GM10248 (cell line): ENCODE data around the gene GPATCH2.
A peak's percentile ranks its signal among the peaks of the same experiment; 100 is the strongest.

ENCODE experiments used
- CTCF ChIA-PET: fragments of 300-600 bp; sonication (Branson Sonifier 250); formaldehyde crosslinking; extraction: SDS; loops from one replicate; lab custom pipeline; 2021; ENCODE audit warnings: antibody characterized with exemption; lab: Yijun Ruan, JAX
- POLR2A ChIA-PET: fragments of 350-650 bp; sonication (Branson Sonifier 250); formaldehyde crosslinking; extraction: SDS; loops from one replicate; lab custom pipeline; 2020; ENCODE audit warnings: antibody characterized with exemption; lab: Yijun Ruan, JAX
- DNase-seq: peaks from one replicate; pipeline ENCODE4 v3.0.0; 2012; ENCODE audit errors: extremely low spot score
- CTCF ChIP-seq: IDR thresholded peaks from 2 replicates; pipeline ENCODE4 v1.5.1; 2012; ENCODE audit warnings: mild to moderate bottlenecking, low read depth; ENCODE audit errors: extremely low read depth, missing control alignments, control extremely low read depth

The GPATCH2 gene

GRCh38 chr1:217498209-217498608, 132.7 kb downstream of the GPATCH2 start:
- DNase-seq: no peak
- ChIA-PET CTCF (no interaction called here), POLR2A (no interaction called here)
- no peak for TF ChIP-seq CTCF

GRCh38 chr1:217495249-217495648, 135.6 kb downstream of the GPATCH2 start:
- no peak for TF ChIP-seq CTCF
- POLR2A ChIA-PET: no interaction called here
- CTCF ChIA-PET: interaction anchor here (1.7 kb wide), 1 partner anchor 13 kb away, joined by 5 read pairs; no protein-coding TSS in a partner anchor
- DNase-seq: peak; percentile 32

- no peak for TF ChIP-seq CTCF
- peak; percentile 16 for DNase-seq
- ChIA-PET POLR2A (no interaction called here), CTCF (interaction anchor here (1.7 kb wide), 1 partner anchor 12 kb away, joined by 5 read pairs; no protein-coding TSS in a partner anchor)
Measured at GRCh38 chr1:217494767-217495166, 136.1 kb downstream of the GPATCH2 start.

GRCh38 chr1:217493290-217493689, 137.6 kb downstream of the GPATCH2 start:
- no peak for DNase-seq
- POLR2A ChIA-PET: no interaction called here
- no peak for TF ChIP-seq CTCF
- CTCF ChIA-PET: interaction anchor here (1.2 to 1.7 kb wide), 3 partner anchors 10 to 30 kb away, joined by 3 to 5 read pairs (median 4); no protein-coding TSS in a partner anchor

- CTCF ChIA-PET: no interaction called here
- TF ChIP-seq CTCF: no peak
Measured at GRCh38 chr1:217484871-217485270, 146.0 kb downstream of the GPATCH2 start.

GRCh38 chr1:217482356-217483102, 148.4 kb downstream of the GPATCH2 start:
- no peak for TF ChIP-seq CTCF
- DNase-seq: peak; percentile 28
- CTCF ChIA-PET: interaction anchor here (2.2 kb wide), 1 partner anchor 12 kb away, joined by 5 read pairs; no protein-coding TSS in a partner anchor
- POLR2A ChIA-PET: no interaction called here

More at GRCh38 chr1:217484871-217485270, 146.0 kb downstream of the GPATCH2 start:
- POLR2A ChIA-PET: no interaction called here
- no peak for DNase-seq
